Panc1 (cell line): ENCODE data around the gene SPINT1. TPM values are rescaled to one million over a fixed set of nuclear protein-coding genes. Genes with fewer than 3 reads are reported as not detected.

Experiments
- ATAC-seq: fragments of 200-7000 bp; cut with Tn5 transposase; 2 replicates; pipeline ENCODE4 v1.9.1; 2020; ENCODE audit warnings: mild to moderate bottlenecking, moderate library complexity
- BruUV-seq: library from RNA; stranded (reverse); fragments of 400-500 nt; replicated peaks from 2 replicates; lab custom pipeline; 2021; lab: Mats Ljungman, UMichigan
- CTCF ChIA-PET: fragments of 300-600 bp; sonication (Branson Sonifier 250); formaldehyde crosslinking; loops from one replicate; lab custom pipeline; 2022; ENCODE audit warnings: antibody characterized with exemption; lab: Charles Lee
- POLR2A ChIA-PET: fragments of 300-600 bp; sonication (Branson Sonifier 250); formaldehyde crosslinking; loops from one replicate; lab custom pipeline; 2022; ENCODE audit warnings: antibody characterized with exemption; lab: Charles Lee
- DNase-seq: peaks from one replicate; pipeline ENCODE4 v3.0.0-alpha.2; 2010; ENCODE audit warnings: low read depth, low spot score
- H3K27ac ChIP-seq: 2 replicates; pipeline ENCODE4 v1.5.1; 2011; ENCODE audit warnings: mild to moderate bottlenecking, low read length, inconsistent platforms
- H3K27me3 ChIP-seq: fragments of 200-500 bp; sonication (Bioruptor generic); 2 replicates; pipeline ENCODE4 v1.6.0; 2014; ENCODE audit warnings: low read length, inconsistent platforms; ENCODE audit not compliant: control insufficient read depth, insufficient read depth
- H3K36me3 ChIP-seq: fragments of 200-500 bp; sonication (Bioruptor generic); 2 replicates; pipeline ENCODE4 v1.5.1; 2014; ENCODE audit warnings: inconsistent platforms, mild to moderate bottlenecking, low read length, moderate library complexity; ENCODE audit not compliant: control insufficient read depth, insufficient read depth
- H3K4me1 ChIP-seq: 2 replicates; pipeline ENCODE4 v1.5.1; 2011; ENCODE audit warnings: inconsistent platforms, mild to moderate bottlenecking, low read length, moderate library complexity; ENCODE audit not compliant: control insufficient read depth, insufficient read depth
- H3K4me3 ChIP-seq, 2 experiments: 2 replicates each; pipeline ENCODE4 v1.5.1; 2011 to 2012; ENCODE audit warnings: low read depth in 2 of 2, low read length in 2 of 2, mild to moderate bottlenecking in 2 of 2, inconsistent platforms in 1 of 2, moderate library complexity in 1 of 2
- H3K9me3 ChIP-seq: fragments of 200-500 bp; sonication (Bioruptor generic); 2 replicates; pipeline ENCODE4 v1.5.1; 2014; ENCODE audit warnings: low read depth, mild to moderate bottlenecking, inconsistent platforms, low read length, moderate library complexity; ENCODE audit not compliant: control insufficient read depth, insufficient read depth
- CTCF ChIP-seq: fragments of 450-650 bp; IDR thresholded peaks from 2 replicates; pipeline ENCODE4 v1.5.1; 2017; ENCODE audit warnings: mild to moderate bottlenecking
- POLR2AphosphoS5 ChIP-seq: IDR thresholded peaks from 2 replicates; pipeline ENCODE4 v1.6.1; 2012; ENCODE audit warnings: mild to moderate bottlenecking, low read depth, low read length, moderate library complexity
- REST ChIP-seq, 2 experiments: IDR thresholded peaks; 2 replicates each; pipeline ENCODE4 v1.6.1; 2011 to 2012; ENCODE audit warnings: low read depth in 2 of 2, control low read depth in 1 of 2, low read length in 1 of 2, mild to moderate bottlenecking in 1 of 2, moderate library complexity in 1 of 2; ENCODE audit not compliant: insufficient read depth in 1 of 2
- SIN3A ChIP-seq: IDR thresholded peaks from 2 replicates; pipeline ENCODE4 v1.6.1; 2012; ENCODE audit warnings: low read depth, mild to moderate bottlenecking, low read length, moderate library complexity, borderline replicate concordance; ENCODE audit not compliant: insufficient read depth
- TCF7L2 ChIP-seq: IDR thresholded peaks from 2 replicates; pipeline ENCODE4 v1.6.1; 2011; ENCODE audit warnings: mild to moderate bottlenecking, low read depth, low read length, inconsistent platforms
- in situ Hi-C: cut with HindIII; loops from 2 replicates; pipeline ENCODE4 v1.10.0; 2016; ENCODE audit warnings: low sequenced_read_pairs, low pct_unique_long_range_greater_than_20kb
- intact Hi-C: fragments of 100-400 bp; cut with micrococcal nuclease; formaldehyde crosslinking; loops from one replicate; pipeline ENCODE4 v1.10.0; 2022; ENCODE audit not compliant: unreplicated experiment
- total RNA-seq: library from RNA; stranded (reverse); gene quantifications from one replicate; pipeline ENCODE4 v1.2.1, GENCODE V29; 2021; ENCODE audit not compliant: unreplicated experiment

Gene SPINT1
- total RNA-seq, 1 experiment from 2014 or later: 32.7 TPM

- H3K4me1 ChIP-seq: peaks cover 4% of the 10 kb centered on the region; the same call in 1 of the 2 replicates
- no peak for ATAC-seq
- no peak overlapping the region for H3K27ac ChIP-seq
- no peaks in the 10 kb centered on the region for H3K27me3 ChIP-seq
- H3K36me3 ChIP-seq: no peaks in the 10 kb centered on the region
- no TSS peak for BruUV-seq
- H3K4me3 ChIP-seq: no peak overlapping the region
- no peak for DNase-seq
- in situ Hi-C loops (no loop called here), intact Hi-C loops (no loop called here)
- no peaks in the 10 kb centered on the region for H3K9me3 ChIP-seq
- ChIA-PET POLR2A (no interaction called here), CTCF (interaction anchor here (0.7 to 4.2 kb wide), 3 partner anchors 16 to 381 kb away, joined by 3 to 13 read pairs (median 3); no protein-coding TSS in a partner anchor)
- TF ChIP-seq CTCF (no peak), TCF7L2 (no peak), POLR2AphosphoS5 (no peak), SIN3A (no peak), REST (IDR thresholded peaks at IDR 0.05; ENCODE audit: insufficient read depth in 1 of 2, low read depth in 2 of 2, low read length in 1 of 2) (no peak)
Observed at GRCh38 chr15:40875991-40876730, 32.3 kb downstream of the SPINT1 start.

- ATAC-seq (no peak), DNase-seq (no peak)
- no TSS peak for BruUV-seq
- H3K9me3 ChIP-seq: no peaks in the 10 kb centered on the region
- in situ Hi-C loops: no loop called here
- H3K4me3 ChIP-seq: no peak overlapping the region
- intact Hi-C loops: no loop called here
- no peak for TF ChIP-seq POLR2AphosphoS5
- no peak for TF ChIP-seq REST (IDR thresholded peaks at IDR 0.05; ENCODE audit: insufficient read depth in 1 of 2, low read depth in 2 of 2, low read length in 1 of 2)
- no peak for TF ChIP-seq CTCF
- TF ChIP-seq SIN3A: no peak
- TF ChIP-seq TCF7L2: no peak
- CTCF ChIA-PET: interaction anchor here (0.6 to 4.2 kb wide), 3 partner anchors 19 to 87 kb away, joined by 4 to 13 read pairs (median 5); no protein-coding TSS in a partner anchor
- H3K36me3 ChIP-seq: no peaks in the 10 kb centered on the region
- H3K4me1 ChIP-seq: peaks cover 4% of the 10 kb centered on the region; the same call in 1 of the 2 replicates
- no peaks in the 10 kb centered on the region for H3K27me3 ChIP-seq
- POLR2A ChIA-PET: no interaction called here
- H3K27ac ChIP-seq: no peak overlapping the region
Observed at GRCh38 chr15:40877694-40878093, 33.8 kb downstream of the SPINT1 start.
